ENCODE results near the gene LONP1. TPM values are rescaled to one million over a fixed set of nuclear protein-coding genes. Genes with fewer than 3 reads are reported as not detected.

The LONP1 gene
- total RNA-seq, 5 donors from 2014 or later (not counting 1 experiment from before 2014, with no cell fraction given), result 70.0 to 83.9 (median 81.8) TPM

DNA sequence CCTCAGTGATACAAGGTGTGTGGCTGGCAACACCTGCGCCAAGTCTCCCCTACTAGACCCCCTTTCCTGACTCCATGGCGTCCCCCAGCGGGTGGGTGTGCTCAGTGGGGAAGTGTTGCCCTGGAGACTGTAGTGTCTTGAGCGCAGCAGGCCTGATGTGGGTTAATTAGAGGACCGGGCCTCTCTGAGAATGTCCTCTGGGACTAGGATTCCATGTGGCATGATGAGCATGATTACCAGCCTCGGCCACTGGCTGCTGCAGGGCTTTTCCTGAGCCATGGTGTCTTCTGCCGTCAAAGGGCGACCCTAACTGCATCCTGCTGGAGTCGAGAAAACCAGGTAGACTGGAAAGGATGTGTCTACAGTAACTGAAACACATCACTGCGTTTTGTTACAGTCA lies 67.7 kb downstream of the LONP1 start:
- H3K36me3 ChIP-seq (ENCODE audit: control insufficient read depth in 2 of 2, extremely low read depth in 1 of 2, insufficient read depth in 1 of 2, low read length in 1 of 2), result peaks cover 45 to 87% of the 10 kb centered on the region in 2 donors
- WGBS (ENCODE audit: insufficient coverage), result 97% methylated on average over 7 of the region's 10 CpGs
- H3K4me3 Mint-ChIP-seq, result no peak overlapping the region
- no peak overlapping the region for H3K27ac Mint-ChIP-seq
- no peaks in the 10 kb centered on the region for H3K4me1 ChIP-seq (ENCODE audit: control insufficient read depth in 1 of 2, extremely low read depth in 1 of 2, insufficient read depth in 2 of 2, low read length in 2 of 2)
- POLR2A ChIA-PET, result no interaction called here
- DNase-seq, result no peak
- H3K36me3 Mint-ChIP-seq, result peaks cover 64% of the 10 kb centered on the region
- H3K4me1 Mint-ChIP-seq, result no peaks in the 10 kb centered on the region
- H3K27me3 ChIP-seq (replicated peaks in 1 of 2; ENCODE audit: control insufficient read depth in 2 of 2, extremely low read depth in 1 of 2, insufficient read depth in 2 of 2, low read length in 1 of 2), result no peaks in the 10 kb centered on the region
- H3K4me3 ChIP-seq (ENCODE audit: control insufficient read depth in 1 of 2, extremely low read depth in 1 of 2, low read length in 1 of 2), result no peak overlapping the region
- no peak for ATAC-seq (replicated peaks in 1 of 4)
- no peaks in the 10 kb centered on the region for H3K9me3 Mint-ChIP-seq
- no peaks in the 10 kb centered on the region for H3K27me3 Mint-ChIP-seq
- H3K9me3 ChIP-seq, result no peaks in the 10 kb centered on the region
- CTCF ChIA-PET, result no interaction called here
- H3K27ac ChIP-seq (ENCODE audit: low read length), result no peak overlapping the region

DNA sequence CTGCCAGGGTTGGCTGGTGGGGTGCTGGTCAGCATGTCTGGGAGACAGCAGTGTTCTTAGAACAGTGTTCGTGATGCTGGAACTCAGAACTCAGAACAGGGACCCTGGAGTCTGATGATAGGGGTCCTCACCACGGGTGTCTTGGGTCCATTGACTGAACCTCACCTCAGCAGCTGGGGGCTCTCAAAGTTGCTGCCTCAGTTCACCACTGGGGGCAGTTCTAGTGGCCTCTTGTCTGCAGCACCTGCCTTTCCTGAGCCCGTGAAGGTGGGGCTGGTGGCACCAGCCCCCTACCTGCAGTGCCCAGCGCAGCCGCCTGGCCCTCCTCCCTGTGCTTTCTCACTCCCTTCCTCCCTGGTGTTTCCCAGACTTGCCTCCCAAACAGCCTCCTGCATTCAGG lies 68.6 kb downstream of the LONP1 start:
- WGBS (ENCODE audit: insufficient coverage), result 95% methylated on average over 5 of the region's 5 CpGs

DNA sequence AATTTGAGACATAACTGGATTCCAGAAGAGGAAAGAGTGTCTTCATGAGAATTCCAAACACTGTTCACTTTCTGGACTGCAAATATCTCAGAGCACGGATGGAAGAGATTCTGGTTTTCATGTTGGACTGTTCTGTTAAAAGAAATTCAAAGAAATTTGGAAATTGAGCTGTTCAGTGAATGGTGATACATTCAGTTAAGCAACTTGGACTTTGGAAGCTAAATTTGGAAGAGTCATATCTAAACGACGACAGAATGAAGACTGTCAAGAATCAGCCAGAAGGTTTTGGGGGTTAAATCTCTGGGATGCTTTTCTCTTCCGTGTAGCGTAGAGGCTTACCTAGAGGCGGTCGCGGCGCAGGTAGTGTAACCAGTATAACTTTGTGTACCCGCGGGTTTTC lies 71.5 kb downstream of the LONP1 start:
- no peaks in the 10 kb centered on the region for H3K9me3 Mint-ChIP-seq
- Histone ChIP-seq H3K4me3 (ENCODE audit: control insufficient read depth in 1 of 2, extremely low read depth in 1 of 2, low read length in 1 of 2) (no peak overlapping the region), H3K4me1 (ENCODE audit: control insufficient read depth in 1 of 2, extremely low read depth in 1 of 2, insufficient read depth in 2 of 2, low read length in 2 of 2) (no peaks in the 10 kb centered on the region), H3K27me3 (replicated peaks in 1 of 2; ENCODE audit: control insufficient read depth in 2 of 2, extremely low read depth in 1 of 2, insufficient read depth in 2 of 2, low read length in 1 of 2) (no peaks in the 10 kb centered on the region), H3K9me3 (no peaks in the 10 kb centered on the region), H3K36me3 (ENCODE audit: control insufficient read depth in 2 of 2, extremely low read depth in 1 of 2, insufficient read depth in 1 of 2, low read length in 1 of 2) (peaks cover 34 to 82% of the 10 kb centered on the region in 2 donors), H3K27ac (ENCODE audit: low read length) (no peak overlapping the region)
- no peak overlapping the region for H3K27ac Mint-ChIP-seq
- peaks cover 72% of the 10 kb centered on the region for H3K36me3 Mint-ChIP-seq
- ATAC-seq (replicated peaks in 1 of 4) (no peak), DNase-seq (no peak)
- WGBS (ENCODE audit: insufficient coverage), result 100% methylated on average over 3 of the region's 11 CpGs
- peaks cover 14 to 25% (median 21%) of the 10 kb centered on the region in 3 donors for H3K4me1 Mint-ChIP-seq
- no peaks in the 10 kb centered on the region for H3K27me3 Mint-ChIP-seq
- ChIA-PET CTCF (no interaction called here), POLR2A (no interaction called here)
- H3K4me3 Mint-ChIP-seq, result no peak overlapping the region

More for the DNA sequence above, 68.6 kb downstream of the LONP1 start:
- ATAC-seq (replicated peaks in 1 of 4) (no peak), DNase-seq (no peak)
- Histone ChIP-seq H3K9me3 (no peaks in the 10 kb centered on the region), H3K27me3 (replicated peaks in 1 of 2; ENCODE audit: control insufficient read depth in 2 of 2, extremely low read depth in 1 of 2, insufficient read depth in 2 of 2, low read length in 1 of 2) (no peaks in the 10 kb centered on the region), H3K36me3 (ENCODE audit: control insufficient read depth in 2 of 2, extremely low read depth in 1 of 2, insufficient read depth in 1 of 2, low read length in 1 of 2) (peaks cover 49 to 87% of the 10 kb centered on the region in 2 donors), H3K4me1 (ENCODE audit: control insufficient read depth in 1 of 2, extremely low read depth in 1 of 2, insufficient read depth in 2 of 2, low read length in 2 of 2) (no peaks in the 10 kb centered on the region), H3K27ac (ENCODE audit: low read length) (no peak overlapping the region), H3K4me3 (ENCODE audit: control insufficient read depth in 1 of 2, extremely low read depth in 1 of 2, low read length in 1 of 2) (no peak overlapping the region)
- Mint-ChIP-seq H3K27me3 (no peaks in the 10 kb centered on the region), H3K27ac (no peak overlapping the region), H3K4me3 (no peak overlapping the region), H3K4me1 (peaks cover 0 to 7% (median 3%) of the 10 kb centered on the region in 3 donors), H3K9me3 (no peaks in the 10 kb centered on the region), H3K36me3 (peaks cover 70% of the 10 kb centered on the region)
- ChIA-PET POLR2A (no interaction called here), CTCF (no interaction called here)

DNA sequence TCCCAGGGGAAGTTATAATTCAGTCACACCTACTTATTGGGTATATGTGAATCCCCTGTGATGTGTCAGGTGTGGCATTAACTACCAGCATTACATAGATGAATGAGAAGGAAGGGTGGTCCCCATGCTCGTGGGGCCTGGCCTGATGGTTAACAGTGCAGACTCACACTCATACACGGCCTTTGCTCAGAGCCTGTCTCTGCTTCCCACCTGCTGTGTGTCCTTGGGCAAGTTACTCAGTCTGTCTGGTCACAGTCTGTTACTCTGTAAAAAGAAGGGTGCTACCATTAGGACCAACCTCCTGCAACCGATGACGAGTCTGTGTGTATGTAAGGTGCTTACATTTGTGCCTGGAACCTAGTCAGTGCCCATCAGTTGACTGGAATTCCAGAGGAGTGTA lies 73.2 kb downstream of the LONP1 start:
- peaks cover 25 to 82% of the 10 kb centered on the region in 2 donors for H3K36me3 ChIP-seq (ENCODE audit: control insufficient read depth in 2 of 2, extremely low read depth in 1 of 2, insufficient read depth in 1 of 2, low read length in 1 of 2)
- no peak overlapping the region for H3K27ac ChIP-seq (ENCODE audit: low read length)
- DNase-seq (no peak), ATAC-seq (replicated peaks in 1 of 4) (no peak)
- H3K4me1 ChIP-seq (ENCODE audit: control insufficient read depth in 1 of 2, extremely low read depth in 1 of 2, insufficient read depth in 2 of 2, low read length in 2 of 2), result no peaks in the 10 kb centered on the region
- 98% methylated on average over 4 of the region's 4 CpGs for whole genome bisulfite sequencing (ENCODE audit: insufficient coverage)
- Mint-ChIP-seq H3K27ac (no peak overlapping the region), H3K4me3 (no peak overlapping the region), H3K9me3 (no peaks in the 10 kb centered on the region), H3K27me3 (no peaks in the 10 kb centered on the region), H3K4me1 (peaks cover 23 to 36% (median 26%) of the 10 kb centered on the region in 3 donors), H3K36me3 (peaks cover 68% of the 10 kb centered on the region)
- ChIA-PET CTCF (no interaction called here), POLR2A (interaction anchor here in 1 of 2 donors (0.6 kb wide), 1 partner anchor 1344 kb away, joined by 3 read pairs; no protein-coding TSS in a partner anchor)
- no peaks in the 10 kb centered on the region for H3K27me3 ChIP-seq (replicated peaks in 1 of 2; ENCODE audit: control insufficient read depth in 2 of 2, extremely low read depth in 1 of 2, insufficient read depth in 2 of 2, low read length in 1 of 2)
- H3K9me3 ChIP-seq, result no peaks in the 10 kb centered on the region
- no peak overlapping the region for H3K4me3 ChIP-seq (ENCODE audit: control insufficient read depth in 1 of 2, extremely low read depth in 1 of 2, low read length in 1 of 2)

DNA sequence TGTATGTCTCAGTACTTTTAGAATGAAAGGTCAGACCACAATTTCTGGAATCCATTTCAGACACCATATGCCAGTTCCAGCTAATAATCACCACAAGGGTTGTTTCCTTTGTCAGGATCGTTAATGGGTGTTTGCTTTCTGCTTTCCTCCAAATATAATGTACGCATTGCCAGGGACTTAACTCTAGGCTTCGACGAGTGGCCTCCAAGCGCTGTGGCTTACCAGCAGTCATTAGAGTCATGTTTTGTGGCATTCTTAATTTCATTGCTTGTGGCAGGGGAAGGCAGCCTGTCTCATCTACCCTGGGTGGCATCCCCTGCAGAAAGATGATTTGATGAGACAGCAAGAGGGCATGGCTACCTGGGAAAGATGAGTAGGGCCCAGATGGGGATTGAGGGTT lies 74.5 kb downstream of the LONP1 start:
- no peaks in the 10 kb centered on the region for H3K4me1 ChIP-seq (ENCODE audit: control insufficient read depth in 1 of 2, extremely low read depth in 1 of 2, insufficient read depth in 2 of 2, low read length in 2 of 2)
- no peak for DNase-seq
- no peaks in the 10 kb centered on the region for H3K9me3 ChIP-seq
- no peak overlapping the region for H3K4me3 ChIP-seq (ENCODE audit: control insufficient read depth in 1 of 2, extremely low read depth in 1 of 2, low read length in 1 of 2)
- no peaks in the 10 kb centered on the region for H3K9me3 Mint-ChIP-seq
- H3K36me3 Mint-ChIP-seq, result peaks cover 66% of the 10 kb centered on the region
- no peaks in the 10 kb centered on the region for H3K27me3 ChIP-seq (replicated peaks in 1 of 2; ENCODE audit: control insufficient read depth in 2 of 2, extremely low read depth in 1 of 2, insufficient read depth in 2 of 2, low read length in 1 of 2)
- no peak overlapping the region for H3K4me3 Mint-ChIP-seq
- no peaks in the 10 kb centered on the region for H3K27me3 Mint-ChIP-seq
- ChIA-PET POLR2A (interaction anchor here (0.6 kb wide), 2 partner anchors 15 to 71 kb away, joined by 3 to 11 read pairs; no protein-coding TSS in a partner anchor), CTCF (no interaction called here)
- no peak overlapping the region for H3K27ac ChIP-seq (ENCODE audit: low read length)
- H3K4me1 Mint-ChIP-seq, result peaks cover 26 to 42% (median 29%) of the 10 kb centered on the region in 3 donors
- H3K36me3 ChIP-seq (ENCODE audit: control insufficient read depth in 2 of 2, extremely low read depth in 1 of 2, insufficient read depth in 1 of 2, low read length in 1 of 2), result peaks cover 20 to 76% of the 10 kb centered on the region in 2 donors
- no peak for ATAC-seq (replicated peaks in 1 of 4)
- 100% methylated on average over 3 of the region's 5 CpGs for WGBS (ENCODE audit: insufficient coverage)
- no peak overlapping the region for H3K27ac Mint-ChIP-seq

DNA sequence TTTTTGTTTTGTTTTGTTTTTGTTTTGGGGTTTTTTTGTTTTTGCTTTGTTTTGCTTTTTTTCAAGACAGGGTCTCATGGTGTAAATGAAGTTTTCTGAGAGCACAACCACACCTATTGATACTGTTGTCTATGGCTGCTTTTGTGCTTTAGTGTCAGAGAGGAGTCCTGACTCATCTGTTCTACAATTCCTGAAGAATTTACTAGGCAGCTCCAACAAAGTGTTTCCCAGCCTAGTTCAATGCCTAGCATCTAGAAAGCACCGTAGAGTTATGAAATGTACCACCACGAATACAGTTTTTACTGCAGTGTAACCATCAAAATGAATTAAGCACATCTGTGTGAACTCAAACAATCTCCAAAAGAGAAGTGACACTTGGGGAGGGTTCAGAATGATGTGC lies 75.9 kb downstream of the LONP1 start:
- Histone ChIP-seq H3K4me1 (ENCODE audit: control insufficient read depth in 1 of 2, extremely low read depth in 1 of 2, insufficient read depth in 2 of 2, low read length in 2 of 2) (no peaks in the 10 kb centered on the region), H3K27me3 (replicated peaks in 1 of 2; ENCODE audit: control insufficient read depth in 2 of 2, extremely low read depth in 1 of 2, insufficient read depth in 2 of 2, low read length in 1 of 2) (no peaks in the 10 kb centered on the region), H3K9me3 (no peaks in the 10 kb centered on the region), H3K36me3 (ENCODE audit: control insufficient read depth in 2 of 2, extremely low read depth in 1 of 2, insufficient read depth in 1 of 2, low read length in 1 of 2) (peaks cover 20 to 68% of the 10 kb centered on the region in 2 donors), H3K27ac (ENCODE audit: low read length) (no peak overlapping the region), H3K4me3 (ENCODE audit: control insufficient read depth in 1 of 2, extremely low read depth in 1 of 2, low read length in 1 of 2) (no peak overlapping the region)
- WGBS (ENCODE audit: insufficient coverage), result 100% methylated on average over 1 of the region's 2 CpGs
- ChIA-PET POLR2A (interaction anchor here in 1 of 2 donors (0.5 kb wide), 1 partner anchor 1883 kb away, joined by 8 read pairs; no protein-coding TSS in a partner anchor), CTCF (no interaction called here)
- Mint-ChIP-seq H3K27ac (peak overlapping the region in 1 of 2 donors; percentile 34), H3K36me3 (peaks cover 59% of the 10 kb centered on the region), H3K9me3 (no peaks in the 10 kb centered on the region), H3K4me3 (no peak overlapping the region), H3K27me3 (no peaks in the 10 kb centered on the region), H3K4me1 (peaks cover 26 to 45% (median 33%) of the 10 kb centered on the region in 3 donors)
- no peak for DNase-seq
- no peak for ATAC-seq (replicated peaks in 1 of 4)

- Histone ChIP-seq H3K36me3 (ENCODE audit: control insufficient read depth in 2 of 2, extremely low read depth in 1 of 2, insufficient read depth in 1 of 2, low read length in 1 of 2) (peaks cover 20 to 64% of the 10 kb centered on the region in 2 donors), H3K27ac (ENCODE audit: low read length) (no peak overlapping the region), H3K27me3 (replicated peaks in 1 of 2; ENCODE audit: control insufficient read depth in 2 of 2, extremely low read depth in 1 of 2, insufficient read depth in 2 of 2, low read length in 1 of 2) (no peaks in the 10 kb centered on the region), H3K9me3 (no peaks in the 10 kb centered on the region), H3K4me1 (ENCODE audit: control insufficient read depth in 1 of 2, extremely low read depth in 1 of 2, insufficient read depth in 2 of 2, low read length in 2 of 2) (peaks cover 0 to 3% of the 10 kb centered on the region in 2 experiments), H3K4me3 (ENCODE audit: control insufficient read depth in 1 of 2, extremely low read depth in 1 of 2, low read length in 1 of 2) (no peak overlapping the region)
- peaks cover 30 to 49% (median 36%) of the 10 kb centered on the region in 3 donors for H3K4me1 Mint-ChIP-seq
- no peak for ATAC-seq (replicated peaks in 1 of 4)
- ChIA-PET POLR2A (interaction anchor here in 1 of 2 donors (0.6 kb wide), 1 partner anchor 17 kb away, joined by 13 read pairs; no protein-coding TSS in a partner anchor), CTCF (no interaction called here)
- H3K27me3 Mint-ChIP-seq, result no peaks in the 10 kb centered on the region
- H3K27ac Mint-ChIP-seq, result no peak overlapping the region
- H3K9me3 Mint-ChIP-seq, result no peaks in the 10 kb centered on the region
- no peak for DNase-seq
- no peak overlapping the region for H3K4me3 Mint-ChIP-seq
- peaks cover 54% of the 10 kb centered on the region for H3K36me3 Mint-ChIP-seq
- WGBS (ENCODE audit: insufficient coverage), result 94% methylated on average over 2 of the region's 4 CpGs
Observed at GRCh38 chr19:5643060-5643459, 76.9 kb downstream of the LONP1 start.

Measured in T-cell (primary cell).